GM19238 (cell line): ENCODE measurements around the gene B3GALNT1.

Experiments used
- DNase-seq: peaks from one replicate; pipeline ENCODE4 v3.0.0; 2011; ENCODE audit warnings: low spot score; ENCODE audit not compliant: insufficient read length

Gene B3GALNT1, protein sequence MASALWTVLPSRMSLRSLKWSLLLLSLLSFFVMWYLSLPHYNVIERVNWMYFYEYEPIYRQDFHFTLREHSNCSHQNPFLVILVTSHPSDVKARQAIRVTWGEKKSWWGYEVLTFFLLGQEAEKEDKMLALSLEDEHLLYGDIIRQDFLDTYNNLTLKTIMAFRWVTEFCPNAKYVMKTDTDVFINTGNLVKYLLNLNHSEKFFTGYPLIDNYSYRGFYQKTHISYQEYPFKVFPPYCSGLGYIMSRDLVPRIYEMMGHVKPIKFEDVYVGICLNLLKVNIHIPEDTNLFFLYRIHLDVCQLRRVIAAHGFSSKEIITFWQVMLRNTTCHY

DNA sequence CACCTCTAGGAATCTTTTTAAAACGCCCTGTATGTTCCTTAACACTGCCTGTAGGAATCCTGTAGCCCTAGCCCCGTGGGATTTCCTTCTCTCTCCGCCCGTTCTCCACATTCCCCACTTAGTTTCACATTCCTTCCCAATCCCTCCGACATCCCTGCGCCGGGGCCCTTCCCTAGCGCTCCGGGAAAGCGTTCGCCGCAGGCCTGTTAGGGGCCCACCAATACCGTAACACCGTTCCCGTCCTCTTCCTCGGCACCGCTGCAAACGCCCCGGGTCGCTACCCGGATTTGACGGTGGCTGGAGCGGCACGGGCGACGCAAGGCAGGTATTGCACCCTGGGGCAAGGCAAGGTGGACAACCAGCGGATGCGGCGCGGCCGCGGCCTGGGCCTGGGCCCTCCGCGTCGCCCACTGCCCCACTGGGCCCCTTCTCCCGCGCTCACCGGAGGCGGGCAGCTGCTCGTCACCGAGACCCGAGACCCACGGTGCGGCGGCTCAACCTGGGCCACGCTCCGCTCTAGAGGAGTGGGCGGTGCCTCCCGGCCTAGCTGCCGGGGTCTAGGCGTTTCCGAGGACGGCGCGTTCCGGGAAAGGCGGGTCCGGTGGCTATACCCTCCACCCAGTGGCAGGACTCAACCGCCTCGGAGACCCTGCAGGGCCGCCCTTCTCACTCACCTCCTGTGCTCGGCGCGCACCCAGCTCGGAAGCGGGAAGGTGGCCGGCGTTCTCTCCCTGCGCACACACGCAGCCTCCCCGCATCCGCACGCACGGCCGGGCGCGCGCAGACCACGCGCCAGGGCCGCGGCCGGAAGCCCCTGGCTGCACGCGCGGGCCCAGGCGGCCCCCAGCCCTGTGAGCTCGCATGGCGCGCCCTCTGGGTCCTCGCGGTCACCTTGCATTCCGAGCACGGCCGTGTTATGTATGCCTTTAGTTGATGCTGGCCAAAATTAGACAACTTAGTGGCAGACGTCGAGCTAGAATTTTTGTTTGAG lies at the start of gene B3GALNT1:
TSS of gene B3GALNT1 (minus strand) at position 789 of the 991 bp plus-strand sequence. CDS start 18,595 bp downstream, outside the sequence.
- peak; percentile 33 for DNase-seq

DNA sequence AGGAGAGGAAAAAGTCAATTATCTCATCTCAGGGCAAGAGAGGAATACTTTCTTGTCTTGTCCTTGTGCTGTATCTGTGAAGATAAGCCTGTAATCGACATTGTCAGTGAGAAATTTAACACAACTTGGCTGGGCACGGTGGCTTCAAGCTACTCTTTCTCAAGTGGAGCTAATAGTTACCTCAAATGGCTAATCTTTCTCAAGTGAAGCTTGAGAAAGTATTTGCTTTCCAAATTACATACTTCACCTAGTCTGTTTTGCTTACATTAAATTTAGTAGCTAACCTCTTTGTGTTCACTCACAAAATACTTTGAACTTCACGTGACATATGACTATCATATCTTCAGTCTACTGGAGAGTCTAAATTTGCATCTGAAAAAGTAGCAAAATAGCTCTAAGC lies 48.3 kb upstream of the B3GALNT1 start:
- no peak for DNase-seq

DNA sequence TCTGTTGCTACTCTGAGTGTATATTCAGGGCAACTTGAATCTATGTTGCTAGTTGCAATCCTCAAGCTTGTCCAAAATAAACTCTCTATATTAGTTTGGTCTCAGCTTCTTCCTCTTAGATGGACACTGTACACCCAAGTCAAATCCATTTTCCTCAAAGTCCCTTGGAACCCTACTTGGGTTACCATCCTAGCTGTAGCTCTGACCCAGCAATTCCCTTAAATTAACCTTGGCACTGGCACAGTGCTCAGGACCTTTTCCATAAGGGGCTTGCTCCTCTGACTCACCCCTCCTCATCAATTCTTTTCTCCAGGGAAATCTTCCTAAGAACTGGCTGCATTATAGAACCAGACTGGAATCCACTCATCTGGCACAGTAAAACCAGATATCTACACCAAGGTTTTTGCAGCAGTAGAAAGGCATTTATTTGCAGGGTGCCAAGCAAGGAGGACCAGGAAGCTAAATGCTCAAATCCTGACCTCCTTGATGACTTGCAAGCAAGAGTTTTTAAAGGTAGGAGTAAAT lies 44.9 kb upstream of the B3GALNT1 start:
- no peak for DNase-seq

DNA sequence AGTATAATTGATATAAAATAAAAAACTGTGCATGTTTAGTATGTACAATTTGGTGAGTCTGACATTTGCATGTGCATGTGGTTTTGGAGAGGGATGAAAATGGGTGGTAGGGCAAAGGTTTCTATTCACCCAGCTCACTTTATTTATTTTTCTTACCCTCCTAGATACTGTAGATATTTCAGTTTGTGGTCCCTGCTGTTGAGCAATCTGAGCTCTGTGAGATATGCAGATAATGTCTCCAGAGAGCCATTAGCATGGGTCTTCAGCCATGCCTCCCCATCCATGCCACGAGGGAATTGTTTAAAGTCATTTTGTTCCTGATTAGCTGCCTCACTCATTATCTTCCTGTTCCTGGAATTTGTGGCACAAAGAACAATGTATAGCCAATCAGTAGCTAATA lies 44.4 kb upstream of the B3GALNT1 start:
- DNase-seq, result no peak

DNA sequence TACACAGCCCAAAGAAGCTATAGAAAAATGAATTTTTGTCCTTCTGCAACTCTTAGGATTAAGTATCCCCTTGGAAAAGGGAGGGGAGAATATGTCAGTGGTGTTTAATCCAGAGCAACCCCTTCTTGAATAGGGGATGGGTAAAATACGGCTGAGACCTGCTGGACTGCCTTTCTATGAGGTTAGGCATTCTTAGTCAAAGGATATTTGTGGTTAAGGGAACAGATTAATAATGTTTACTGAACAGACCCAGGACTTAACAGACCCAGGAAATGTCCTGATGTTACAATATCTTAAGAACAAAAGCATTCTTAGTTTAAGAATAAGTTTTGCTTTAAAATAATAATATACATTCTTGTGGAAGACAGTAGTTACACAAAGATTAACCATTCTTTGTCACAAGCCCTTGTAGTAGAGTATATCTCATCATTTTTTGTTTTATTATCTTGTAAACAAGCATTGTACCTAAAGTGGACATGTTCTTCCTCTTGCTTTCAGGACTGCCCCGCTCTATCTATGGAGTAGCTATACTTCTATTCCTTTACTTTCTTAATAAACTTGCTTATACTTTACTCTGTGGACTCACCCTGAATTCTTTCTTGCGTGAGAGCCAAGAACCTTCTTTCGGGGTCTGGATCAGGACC lies 43.8 kb upstream of the B3GALNT1 start:
- no peak for DNase-seq

DNA sequence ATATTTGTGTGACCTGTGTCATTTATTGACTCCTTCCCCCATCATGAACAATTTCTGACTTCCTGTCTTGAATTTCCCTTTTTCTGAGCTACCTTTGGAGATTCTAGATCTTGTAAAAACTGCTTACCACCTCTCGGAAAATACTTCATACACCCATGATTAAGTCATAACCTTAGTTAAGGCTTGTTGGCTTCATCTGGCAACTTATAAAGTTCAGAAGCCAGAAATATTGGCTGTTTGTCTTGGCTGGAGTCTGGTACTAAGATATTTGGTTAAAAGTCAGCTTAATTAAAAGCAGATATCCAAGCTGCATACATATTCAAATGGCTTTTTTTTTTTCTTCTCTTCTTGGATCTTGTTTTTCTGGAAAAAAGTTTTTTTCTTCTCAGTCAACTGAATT lies 37.3 kb upstream of the B3GALNT1 start:
- no peak for DNase-seq

DNA sequence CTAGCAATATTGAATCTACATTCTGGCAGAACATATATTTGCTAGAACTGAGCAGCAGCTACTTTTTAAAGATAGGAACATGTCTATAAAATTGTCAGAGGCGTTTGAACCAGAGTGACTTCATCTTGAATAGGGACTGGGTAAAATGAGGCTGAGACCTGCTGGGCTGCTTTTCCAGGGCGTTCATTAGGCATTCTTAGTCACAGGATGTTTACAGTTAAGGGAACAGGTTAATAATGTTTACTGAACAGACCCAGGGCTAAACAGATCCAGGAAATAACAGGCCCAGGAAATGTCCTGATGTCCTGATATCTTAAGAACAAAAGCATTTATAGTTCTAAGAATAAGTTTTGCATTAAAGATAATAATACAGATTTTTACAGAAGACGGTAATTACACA lies 34.5 kb upstream of the B3GALNT1 start:
- no peak for DNase-seq

DNA sequence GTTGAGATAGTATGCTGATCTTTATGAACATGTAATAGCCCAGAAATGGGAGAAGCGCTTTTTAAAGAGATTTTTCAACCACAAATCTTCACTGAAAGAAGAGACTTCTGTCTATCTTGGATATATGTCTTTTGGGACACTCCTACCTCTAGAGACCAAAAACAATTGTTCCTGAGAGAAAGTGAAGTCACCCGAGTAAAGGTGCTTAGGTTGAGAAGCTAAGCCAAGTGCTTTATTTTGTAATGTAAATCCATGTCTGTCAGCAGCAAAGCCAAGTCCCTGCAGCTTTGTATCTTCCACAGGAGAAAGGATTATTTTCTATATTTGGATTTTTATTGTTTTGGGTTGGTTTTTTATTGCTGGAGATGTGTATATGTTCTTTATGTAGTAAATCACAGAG lies 32.1 kb upstream of the B3GALNT1 start:
- no peak for DNase-seq

DNA sequence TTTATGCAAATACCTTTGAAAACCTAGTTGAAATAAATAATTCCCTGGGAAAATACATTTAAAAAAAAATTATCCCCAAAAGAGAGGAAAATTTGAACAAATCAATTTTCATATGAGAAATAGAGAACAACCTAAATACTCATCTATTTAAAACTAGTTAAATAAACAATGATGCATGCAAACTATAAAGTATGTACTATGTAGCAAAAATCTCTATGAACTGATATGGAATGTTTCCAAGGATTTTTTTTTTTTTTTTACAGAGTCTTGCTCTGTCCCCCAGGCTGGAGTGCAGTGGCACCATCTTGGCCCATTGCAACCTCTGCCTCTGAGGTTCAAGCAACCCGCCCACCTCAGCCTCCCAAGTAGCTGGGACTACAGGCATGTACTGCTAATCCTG lies 27.2 kb upstream of the B3GALNT1 start:
- no peak for DNase-seq

DNA sequence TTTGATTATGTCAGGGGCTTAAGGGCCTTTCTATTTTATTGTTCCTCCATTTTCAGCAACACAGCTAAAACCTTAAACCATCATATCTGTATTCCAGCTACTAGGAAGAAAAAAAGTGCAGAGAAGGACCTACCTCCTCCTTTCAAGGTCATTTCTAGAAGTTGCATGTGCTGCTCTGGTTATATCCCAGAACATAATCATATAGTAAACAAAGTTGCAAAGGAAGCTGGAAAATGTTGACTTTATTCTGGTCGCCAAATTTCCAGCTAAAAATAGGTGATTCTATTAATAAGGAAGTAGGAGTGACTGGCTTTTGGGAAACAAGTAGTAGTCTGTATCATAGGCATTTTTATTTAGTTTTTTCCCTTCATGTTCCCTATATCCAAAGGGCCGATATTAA lies 21.3 kb upstream of the B3GALNT1 start:
- DNase-seq, result no peak

DNA sequence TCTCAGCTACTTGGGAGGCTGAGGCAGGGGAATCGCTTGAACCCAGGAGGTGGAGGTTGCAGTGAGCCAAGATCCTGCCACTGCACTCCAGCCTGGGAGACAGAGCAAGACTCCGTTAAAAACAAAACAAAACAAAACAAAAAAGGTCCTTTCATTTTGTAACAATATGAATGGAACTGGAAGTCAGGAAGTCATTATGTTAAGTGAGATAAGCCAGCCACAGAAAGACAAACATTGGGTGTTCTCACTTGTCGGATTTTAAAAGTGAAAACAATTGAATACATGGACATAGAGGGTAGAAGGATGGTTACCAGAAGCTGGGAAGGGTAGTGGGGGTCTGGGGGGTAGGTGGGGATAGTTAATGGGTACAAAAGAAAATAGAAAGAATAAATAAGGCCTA lies 12.5 kb upstream of the B3GALNT1 start:
- DNase-seq, result no peak

DNA sequence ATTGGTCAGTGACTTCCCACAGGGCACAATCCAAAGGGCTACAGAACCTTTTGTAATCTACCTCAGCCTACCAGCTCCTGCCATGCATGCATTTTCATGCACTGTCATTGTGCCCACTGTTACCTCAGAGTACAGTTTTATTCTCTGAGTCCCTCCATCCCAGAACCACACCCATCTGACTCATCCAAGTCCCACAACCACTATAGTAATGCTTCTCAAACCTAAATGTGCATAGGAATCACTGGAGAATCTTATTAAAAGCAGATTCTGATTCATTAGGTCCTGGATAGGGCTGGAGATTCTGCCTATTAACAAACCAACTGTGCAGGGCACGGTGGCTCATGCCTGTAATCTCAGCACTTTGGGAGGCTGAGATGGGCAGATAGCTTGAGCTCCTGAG lies 3.7 kb upstream of the B3GALNT1 start:
- no peak for DNase-seq

DNA sequence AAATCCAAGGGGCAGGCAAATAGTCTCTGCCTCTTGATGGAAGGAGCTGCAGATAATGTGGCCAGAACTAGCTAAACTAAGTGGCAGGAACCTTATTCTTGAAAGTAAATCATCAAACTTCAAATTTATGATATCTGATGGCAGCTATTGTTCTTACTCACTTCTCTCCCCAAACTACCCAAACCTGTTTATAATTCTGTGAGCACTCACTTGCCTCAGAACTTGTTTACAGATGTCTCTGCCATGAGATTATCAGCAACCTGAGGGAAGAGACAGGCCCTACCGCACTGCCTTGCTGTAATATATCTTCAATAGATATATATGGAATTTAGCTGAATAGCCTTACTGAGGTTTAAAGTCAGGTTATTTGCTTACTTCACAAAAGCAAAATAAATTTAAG lies 2.2 kb upstream of the B3GALNT1 start:
- DNase-seq, result no peak

DNA sequence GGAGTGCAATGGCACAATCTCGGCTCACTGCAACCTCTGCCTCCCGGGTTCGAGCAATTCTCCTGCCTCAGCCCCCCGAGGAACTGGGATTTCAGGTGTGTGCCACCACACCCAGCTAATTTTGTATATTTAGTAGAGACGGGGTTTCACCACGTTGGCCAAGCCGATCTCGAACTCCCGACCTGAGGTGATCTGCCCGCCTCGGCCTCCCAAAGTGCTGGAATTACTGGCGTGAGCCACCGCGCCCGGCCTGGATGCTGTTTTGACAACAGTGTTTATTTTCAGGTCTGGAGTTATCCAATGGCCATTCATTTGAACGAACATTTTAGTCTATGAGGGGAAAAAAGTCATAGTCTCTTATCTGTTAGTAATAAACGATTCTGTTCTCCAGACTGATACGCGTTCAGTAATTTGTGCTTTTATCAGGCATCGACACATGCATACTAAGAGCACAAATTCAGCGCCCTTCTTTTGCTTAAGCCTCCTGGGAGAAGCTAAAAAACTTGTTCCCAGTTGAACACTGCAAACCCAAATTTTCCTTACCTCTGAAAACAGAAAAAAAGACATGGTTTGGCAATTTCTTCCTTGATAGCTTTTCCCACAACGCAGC lies 1.3 kb downstream of the B3GALNT1 start:
- no peak for DNase-seq

DNA sequence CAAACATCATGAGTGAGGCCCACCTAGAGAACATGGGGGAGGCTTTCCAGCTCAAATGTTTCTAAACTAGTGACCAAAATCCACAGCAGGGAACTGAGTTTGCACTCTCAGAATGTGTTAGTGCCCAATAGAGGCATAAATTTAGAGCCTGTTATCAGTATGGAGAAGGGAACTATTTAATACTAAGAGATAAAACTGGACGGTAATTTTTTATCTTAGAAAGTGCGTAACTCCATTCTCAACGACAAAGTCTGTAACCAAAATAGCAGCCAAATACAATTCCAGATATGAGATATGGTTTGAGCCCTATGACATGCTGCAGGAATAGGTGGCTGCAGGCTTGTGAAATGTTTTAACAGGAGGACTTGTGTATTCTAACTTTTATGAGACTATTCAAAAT lies 3.5 kb downstream of the B3GALNT1 start:
- DNase-seq, result no peak

DNA sequence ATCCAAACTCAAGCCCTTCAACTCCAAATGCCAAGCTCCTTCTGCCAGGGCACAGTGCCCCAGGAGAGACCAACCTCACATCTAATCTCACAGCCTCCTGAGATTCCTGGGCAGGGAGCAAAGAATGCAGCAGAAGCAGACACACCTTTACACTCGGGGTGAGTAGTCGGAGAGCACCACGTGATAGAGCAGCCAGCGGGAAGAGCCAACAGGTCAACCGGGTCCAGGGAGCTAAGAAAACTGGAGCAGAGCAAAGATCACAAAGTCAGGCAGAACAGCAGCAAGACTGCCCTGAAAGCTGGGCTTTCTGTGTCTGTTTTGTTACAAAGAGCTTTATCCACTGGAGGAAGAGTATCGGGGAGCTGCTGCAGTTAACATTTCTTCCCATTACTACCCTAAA lies 4.2 kb downstream of the B3GALNT1 start:
- no peak for DNase-seq

DNA sequence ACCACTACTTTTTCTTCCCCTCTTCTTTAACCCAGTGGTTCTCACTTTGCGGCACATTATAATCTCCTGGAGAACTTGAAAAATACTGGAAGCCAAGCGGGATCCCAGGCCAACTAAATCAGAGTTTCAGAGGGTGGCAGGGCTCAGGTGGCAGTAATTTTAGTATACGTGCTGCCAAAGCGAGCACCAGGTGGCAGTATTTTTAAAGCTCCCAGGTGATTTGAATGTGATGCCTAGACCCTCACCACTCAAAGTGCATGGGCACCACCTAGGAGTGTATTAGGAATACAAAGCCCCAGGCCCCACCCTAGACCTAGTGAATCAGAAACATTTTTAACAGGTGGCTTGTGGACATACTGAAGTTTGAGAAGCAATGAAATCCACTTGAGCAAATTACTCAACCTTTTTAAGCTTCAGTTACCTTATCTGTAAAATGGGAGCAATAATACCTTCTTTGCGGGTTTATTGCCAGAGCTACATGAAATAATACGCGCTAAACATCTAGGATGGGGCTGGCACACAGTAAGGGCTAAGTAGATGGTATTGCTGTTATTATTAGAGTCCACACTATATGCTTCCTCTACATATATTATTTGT lies 8.3 kb downstream of the B3GALNT1 start:
- DNase-seq, result no peak

DNA sequence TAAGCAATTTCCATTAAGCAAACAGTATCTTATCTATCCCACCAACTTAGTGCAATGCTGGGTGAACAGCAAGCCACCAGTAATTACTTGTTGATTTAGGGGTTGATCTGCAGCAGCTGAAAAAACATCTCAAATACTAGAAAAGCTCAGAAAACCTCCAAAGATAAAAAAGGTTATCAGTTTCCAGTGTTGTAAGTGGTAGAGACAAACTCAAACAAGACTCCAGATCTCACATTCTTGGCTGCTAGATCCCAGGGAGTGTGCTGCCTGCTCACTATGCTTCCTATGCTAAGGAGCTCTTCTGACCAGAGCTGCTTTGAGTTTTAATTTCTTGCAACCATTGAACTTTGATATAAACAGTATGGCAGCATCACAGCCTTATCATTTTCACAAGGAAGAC lies 11.3 kb downstream of the B3GALNT1 start:
- no peak for DNase-seq

DNA sequence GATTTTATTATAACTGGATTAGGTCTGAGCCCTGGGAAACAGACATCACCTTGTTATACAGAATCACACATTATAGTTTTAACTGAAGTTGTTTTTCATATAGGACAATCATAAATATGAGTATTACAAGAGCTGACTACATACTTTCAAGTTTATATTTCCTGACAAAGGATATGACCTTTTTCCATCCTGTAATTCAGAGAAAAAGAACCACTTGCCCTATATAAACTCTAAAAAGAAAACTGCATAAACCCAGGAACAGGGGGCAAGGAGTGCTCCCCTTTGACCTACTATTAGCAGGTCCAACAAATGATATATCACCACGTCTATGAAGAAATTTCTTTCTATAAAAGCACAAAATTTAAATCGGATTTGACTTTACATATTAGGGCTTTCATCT lies 20.9 kb downstream of the B3GALNT1 start:
- DNase-seq, result no peak

DNA sequence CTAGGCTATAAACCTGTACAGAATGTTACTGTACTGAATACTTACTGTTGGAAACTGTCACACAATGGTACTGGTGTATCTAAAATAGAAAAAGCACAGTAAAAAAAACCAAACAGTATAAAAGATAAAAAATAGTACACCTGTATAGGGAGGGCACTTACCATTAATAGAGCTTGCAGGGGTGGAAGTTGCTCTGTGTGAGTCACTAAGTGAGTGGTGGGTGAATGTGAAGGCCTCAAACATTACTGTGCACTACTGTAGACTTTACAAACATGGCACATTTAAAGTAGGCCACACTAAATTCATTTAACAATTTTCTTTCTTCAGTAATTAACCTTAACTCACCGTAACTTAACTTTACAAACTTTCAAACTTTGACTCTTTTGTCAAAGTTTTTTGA lies 22.0 kb downstream of the B3GALNT1 start:
- no peak for DNase-seq

DNA sequence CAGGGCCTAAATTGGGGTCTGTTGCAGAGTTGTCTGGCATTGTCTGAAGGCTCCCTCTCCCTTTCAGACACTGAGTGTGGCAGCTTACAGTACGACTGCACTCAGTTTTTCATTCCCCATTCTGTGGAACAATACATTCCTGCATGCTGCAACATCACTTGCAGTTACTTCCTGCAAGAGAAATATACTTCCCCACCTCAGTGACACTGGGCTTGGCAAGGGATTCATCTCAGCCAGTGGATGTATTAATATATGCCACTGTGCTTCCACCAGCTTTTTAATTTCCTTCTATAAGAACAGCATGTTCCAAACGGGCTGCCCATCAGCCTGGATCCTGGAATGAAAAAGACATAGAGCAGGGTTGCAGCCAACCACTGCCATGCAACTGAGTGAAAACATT lies 23.1 kb downstream of the B3GALNT1 start:
- DNase-seq, result no peak
